Measurements from ENCODE around the gene POLR2L. TPM values are rescaled to one million over a fixed set of nuclear protein-coding genes. Genes with fewer than 3 reads are reported as not detected.

POLR2L gene
- total RNA-seq, 6 experiments from 2014 or later = 439 to 504 (median 478) TPM

- Mint-ChIP-seq H3K27me3 (ENCODE audit: insufficient read depth) (peaks cover 2% of the 10 kb centered on the region; the same call in 1 of the 2 replicates), H3K4me3 (no peak overlapping the region), H3K27ac (no peak overlapping the region), H3K9me3 (no peaks in the 10 kb centered on the region), H3K36me3 (ENCODE audit: low read depth) (no peaks in the 10 kb centered on the region), H3K4me1 (ENCODE audit: low read depth) (peaks cover 17% of the 10 kb centered on the region)
- no peak for DNase-seq
- TF ChIP-seq CTCF (IDR thresholded peaks at IDR 0.05) = no peak
These were observed 48.8 kb downstream of the POLR2L start for GRCh38 chr11:793556-793955.

GRCh38 chr11:792873-793272, 49.5 kb downstream of the POLR2L start:
- peaks cover 17% of the 10 kb centered on the region for H3K4me1 Mint-ChIP-seq (ENCODE audit: low read depth)
- no peak overlapping the region for H3K27ac Mint-ChIP-seq
- no peaks in the 10 kb centered on the region for H3K36me3 Mint-ChIP-seq (ENCODE audit: low read depth)
- H3K9me3 Mint-ChIP-seq = no peaks in the 10 kb centered on the region
- no peak overlapping the region for H3K4me3 Mint-ChIP-seq
- DNase-seq = no peak
- peaks cover 2% of the 10 kb centered on the region; the same call in 1 of the 2 replicates for H3K27me3 Mint-ChIP-seq (ENCODE audit: insufficient read depth)
- TF ChIP-seq CTCF (IDR thresholded peaks at IDR 0.05) = no peak

- peaks cover 2% of the 10 kb centered on the region; the same call in 1 of the 2 replicates for H3K27me3 Mint-ChIP-seq (ENCODE audit: insufficient read depth)
- H3K4me3 Mint-ChIP-seq = no peak overlapping the region
- H3K27ac Mint-ChIP-seq = no peak overlapping the region
- H3K36me3 Mint-ChIP-seq (ENCODE audit: low read depth) = no peaks in the 10 kb centered on the region
- no peaks in the 10 kb centered on the region for H3K9me3 Mint-ChIP-seq
- TF ChIP-seq CTCF (IDR thresholded peaks at IDR 0.05) = no peak
- H3K4me1 Mint-ChIP-seq (ENCODE audit: low read depth) = peaks cover 17% of the 10 kb centered on the region
- no peak for DNase-seq
These were observed 49.9 kb downstream of the POLR2L start for GRCh38 chr11:792535-792821.

GRCh38 chr11:791658-792534, 50.4 kb downstream of the POLR2L start:
- peaks cover 15% of the 10 kb centered on the region for H3K4me1 Mint-ChIP-seq (ENCODE audit: low read depth)
- H3K9me3 Mint-ChIP-seq = no peaks in the 10 kb centered on the region
- H3K27me3 Mint-ChIP-seq (ENCODE audit: insufficient read depth) = peaks cover 2% of the 10 kb centered on the region; the same call in 1 of the 2 replicates
- H3K4me3 Mint-ChIP-seq = no peak overlapping the region
- no peak overlapping the region for H3K27ac Mint-ChIP-seq
- H3K36me3 Mint-ChIP-seq (ENCODE audit: low read depth) = no peaks in the 10 kb centered on the region
- DNase-seq = no peak
- TF ChIP-seq CTCF (IDR thresholded peaks at IDR 0.05) = no peak

- H3K27ac Mint-ChIP-seq = peak overlapping the region; percentile 59
- H3K36me3 Mint-ChIP-seq (ENCODE audit: low read depth) = no peaks in the 10 kb centered on the region
- peak; percentile 22 for DNase-seq
- peak overlapping the region; percentile 41 for H3K4me3 Mint-ChIP-seq
- H3K4me1 Mint-ChIP-seq (ENCODE audit: low read depth) = peaks cover 5% of the 10 kb centered on the region; the same call in 1 of the 2 replicates
- H3K27me3 Mint-ChIP-seq (ENCODE audit: insufficient read depth) = peaks cover under 1% of the 10 kb centered on the region; the same call in 1 of the 2 replicates
- TF ChIP-seq CTCF (IDR thresholded peaks at IDR 0.05) = no peak
- no peaks in the 10 kb centered on the region for H3K9me3 Mint-ChIP-seq
These were observed 51.4 kb downstream of the POLR2L start for GRCh38 chr11:790721-791564.

Data from HFFc6 (cell line).